GM12878 (cell line): Measurements from ENCODE around the gene SNX8. TPM values are rescaled to one million over a fixed set of nuclear protein-coding genes. Genes with fewer than 3 reads are reported as not detected.
A peak's percentile ranks its signal among the peaks of the same experiment; 100 is the strongest.

Experiments
- ATAC-seq: fragments of 200-7000 bp; cut with Tn5 transposase; 3 replicates; pipeline ENCODE4 v1.9.1; 2020; ENCODE audit warnings: mild to moderate bottlenecking, moderate library complexity
- BruUV-seq: library from RNA; stranded (reverse); fragments of 400-500 nt; replicated peaks from 2 replicates; lab custom pipeline; 2021; lab: Mats Ljungman, UMichigan
- CTCF ChIA-PET: fragments of 300-600 bp; sonication (Branson Sonifier 250); formaldehyde crosslinking; extraction: SDS; loops from one replicate; lab custom pipeline; 2021; ENCODE audit warnings: inconsistent platforms; lab: Yijun Ruan, JAX
- POLR2A ChIA-PET: fragments of 350-600 bp; formaldehyde crosslinking; extraction: SDS; loops from one replicate; lab custom pipeline; 2021; ENCODE audit warnings: inconsistent platforms; lab: Charles Lee
- RAD21 ChIA-PET: fragments of 300-600 bp; sonication (Branson Sonifier 250); formaldehyde crosslinking; loops from one replicate; lab custom pipeline; 2023; ENCODE audit warnings: antibody characterized with exemption; ENCODE audit not compliant: unreplicated experiment; lab: Charles Lee
- SMC1A ChIA-PET: fragments of 300-600 bp; sonication (Branson Sonifier 250); formaldehyde crosslinking; loops from one replicate; lab custom pipeline; 2023; ENCODE audit not compliant: unreplicated experiment, uncharacterized antibody; lab: Charles Lee
- DNase-seq: peaks from one replicate; pipeline ENCODE4 v3.0.0-alpha.2; 2011; ENCODE audit warnings: low read depth, low spot score
- FAIRE-seq: peaks from 3 replicates; lab custom pipeline; 2011; peaks lifted over from hg19 to GRCh38; lab: Jason Lieb, UNC
- H2AFZ ChIP-seq: 2 replicates; pipeline ENCODE4 v1.6.0; 2011; ENCODE audit warnings: low read depth, low read length, control low read depth; ENCODE audit not compliant: control insufficient read depth
- H3K27ac ChIP-seq: 2 replicates; pipeline ENCODE4 v1.5.1; 2011; ENCODE audit warnings: control low read depth; ENCODE audit not compliant: control insufficient read depth, insufficient read depth
- H3K27me3 ChIP-seq, 2 experiments: replicated peaks in 1 of 2; 2 replicates each; pipeline versions ENCODE4 v1.6.0 to v1.6.1; 2011; ENCODE audit warnings: low read length in 1 of 2; ENCODE audit not compliant: control insufficient read depth in 2 of 2, insufficient read depth in 2 of 2
- H3K36me3 ChIP-seq, 2 experiments: 2 replicates each; pipeline ENCODE4 v1.5.1; 2011; ENCODE audit warnings: low read length in 1 of 2; ENCODE audit not compliant: control insufficient read depth in 2 of 2, insufficient read depth in 2 of 2
- H3K4me1 ChIP-seq: 2 replicates; pipeline ENCODE4 v1.6.1; 2011; ENCODE audit warnings: mild to moderate bottlenecking, low read length, moderate library complexity, mixed read lengths; ENCODE audit not compliant: control insufficient read depth, insufficient read depth
- H3K4me2 ChIP-seq: 2 replicates; pipeline ENCODE4 v1.6.0; 2011; ENCODE audit warnings: control low read depth; ENCODE audit not compliant: control insufficient read depth, insufficient read depth
- H3K4me3 ChIP-seq: fragments of 200-600 bp; sonication (generic); 2 replicates; pipeline ENCODE4 v1.5.1; 2016
- H3K79me2 ChIP-seq: 2 replicates; pipeline ENCODE4 v1.6.0; 2011; ENCODE audit warnings: low read length; ENCODE audit not compliant: control insufficient read depth, insufficient read depth
- H3K9ac ChIP-seq: 2 replicates; pipeline ENCODE4 v1.8.0; 2011; ENCODE audit warnings: low read length, control low read depth, mixed read lengths; ENCODE audit not compliant: control insufficient read depth, insufficient read depth
- H3K9me3 ChIP-seq: replicated peaks from 3 replicates; pipeline ENCODE4 v1.5.1; 2011; ENCODE audit warnings: mild to moderate bottlenecking, low read length; ENCODE audit not compliant: control insufficient read depth, insufficient read depth
- H4K20me1 ChIP-seq: 2 replicates; pipeline ENCODE4 v1.6.0; 2011; ENCODE audit not compliant: control insufficient read depth, insufficient read depth
- CEBPB ChIP-seq, 2 experiments: fragments of 150-350 bp in 1 of 2; IDR thresholded peaks; 2 replicates each; pipeline ENCODE4 v1.6.1; 2012 to 2014; ENCODE audit warnings: low read depth in 2 of 2, low read length in 2 of 2, borderline replicate concordance in 1 of 2, inconsistent platforms in 1 of 2
- EED ChIP-seq: sonication (generic); IDR thresholded peaks from 2 replicates; pipeline ENCODE4 v1.6.1; 2016; ENCODE audit warnings: antibody characterized with exemption, low read depth
- ESRRA ChIP-seq: IDR thresholded peaks from 2 replicates; pipeline ENCODE4 v1.6.1; 2012; ENCODE audit warnings: mild to moderate bottlenecking, low read length, improper control_type of control experiment
- JUNB ChIP-seq: IDR thresholded peaks from 2 replicates; pipeline ENCODE4 v1.6.1; 2016; ENCODE audit warnings: antibody characterized with exemption, mild to moderate bottlenecking
- KLF5 ChIP-seq: fragments of 450-650 bp; IDR thresholded peaks from 2 replicates; pipeline ENCODE4 v1.6.1; 2014; ENCODE audit warnings: mild to moderate bottlenecking; ENCODE audit not compliant: partially characterized antibody
- MTA2 ChIP-seq: fragments of 450-650 bp; IDR thresholded peaks from 2 replicates; pipeline ENCODE4 v1.6.1; 2016; ENCODE audit warnings: low read depth, mild to moderate bottlenecking, moderate library complexity
- MYB ChIP-seq: fragments of 150-350 bp; IDR thresholded peaks from 2 replicates; pipeline ENCODE4 v1.6.1; 2014; ENCODE audit warnings: mild to moderate bottlenecking, low read depth, low read length, borderline replicate concordance
- POU2F2 ChIP-seq: IDR thresholded peaks from 3 replicates; pipeline ENCODE4 v1.6.1; 2011; ENCODE audit warnings: low read depth, mild to moderate bottlenecking, low read length, borderline replicate concordance
- RBBP5 ChIP-seq: fragments of 200-600 bp; sonication (generic); conservative IDR thresholded peaks from 2 replicates; pipeline ENCODE4 v1.6.1; 2016
- SIX5 ChIP-seq: IDR thresholded peaks from 2 replicates; pipeline ENCODE4 v1.6.1; 2011; ENCODE audit warnings: mild to moderate bottlenecking, low read depth, low read length, moderate library complexity; ENCODE audit not compliant: severe bottlenecking
- TBL1XR1 ChIP-seq: IDR thresholded peaks from 2 replicates; pipeline ENCODE4 v1.6.1; 2012; ENCODE audit warnings: low read depth, low read length, improper control_type of control experiment
- YY1 ChIP-seq: IDR thresholded peaks from 2 replicates; pipeline ENCODE4 v1.6.1; 2011; ENCODE audit warnings: low read depth, mild to moderate bottlenecking, low read length
- ZZZ3 ChIP-seq: IDR thresholded peaks from 2 replicates; pipeline ENCODE4 v1.6.1; 2011; ENCODE audit warnings: low read depth; ENCODE audit not compliant: control insufficient read depth, insufficient read length
- WGBS: methylation state at CpG from one replicate; pipeline ENCODE4 v1.1.6; 2016; ENCODE audit warnings: low lambda C conversion rate; ENCODE audit not compliant: insufficient replicate concordance, insufficient coverage; ENCODE audit errors: missing lambda C conversion rate; 5-methylcytosine and 5-hydroxymethylcytosine counted together
- in situ Hi-C: fragments of 300-500 bp; cut with MboI; formaldehyde crosslinking; loops from 9 replicates; pipeline ENCODE4 v1.14.3; 2018; ENCODE audit warnings: mixed read lengths
- intact Hi-C: fragments of 100-400 bp; cut with micrococcal nuclease; formaldehyde crosslinking; loops from one replicate; pipeline ENCODE4 v1.14.2; 2022; ENCODE audit not compliant: unreplicated experiment
- polyA plus RNA-seq, 11 experiments: library from polyadenylated mRNA; depleted of rRNA in 4 of 11; unstranded in 6 of 11; stranded (reverse) in 5 of 11; fragments of >200 nt; fragmentation: Nextera tagmentation in 4 of 11; fragmentation: Illumina TruSeq in 1 of 11; extraction: Ambion mirVana in 4 of 11; extraction: Trizol in 1 of 11; gene quantifications; 1 replicate in 1 of 11; 2 replicates in 10 of 11; pipeline versions ENCODE4 v1.2.1 to v1.2.3, GENCODE V29; 2011 to 2016; ENCODE audit warnings: inconsistent platforms in 2 of 11, missing spikeins in 2 of 11, low read depth in 1 of 11
- total RNA-seq, 4 experiments: library from RNA; depleted of rRNA in 3 of 4; stranded (reverse); fragments of >200 nt in 3 of 4; fragmentation: Illumina TruSeq in 1 of 4; extraction: Trizol in 1 of 4; gene quantifications; 2 replicates each; pipeline versions ENCODE4 v1.2.1 to v1.2.3, GENCODE V29; 2013 to 2021
- TF ChIP-seq, protein P1 (sequence below), 3 experiments: IDR thresholded peaks in 2 of 3; conservative IDR thresholded peaks in 1 of 3; 2 replicates each; pipeline ENCODE4 v1.5.1; 2011; ENCODE audit warnings: low read depth in 3 of 3, low read length in 3 of 3, mild to moderate bottlenecking in 3 of 3, control low read depth in 2 of 3, moderate library complexity in 2 of 3, inconsistent platforms in 1 of 3, mixed read lengths in 1 of 3; ENCODE audit not compliant: control insufficient read depth in 2 of 3, insufficient read depth in 1 of 3; ENCODE audit errors: extremely low read depth in 1 of 3

SNX8 gene
- total and polyA plus RNA-seq, 10 of the 15 experiments (the other 5 are each of a cell fraction or from before 2014, with no cell fraction given), result 6.4 to 210 (median 97.6) TPM

DNA sequence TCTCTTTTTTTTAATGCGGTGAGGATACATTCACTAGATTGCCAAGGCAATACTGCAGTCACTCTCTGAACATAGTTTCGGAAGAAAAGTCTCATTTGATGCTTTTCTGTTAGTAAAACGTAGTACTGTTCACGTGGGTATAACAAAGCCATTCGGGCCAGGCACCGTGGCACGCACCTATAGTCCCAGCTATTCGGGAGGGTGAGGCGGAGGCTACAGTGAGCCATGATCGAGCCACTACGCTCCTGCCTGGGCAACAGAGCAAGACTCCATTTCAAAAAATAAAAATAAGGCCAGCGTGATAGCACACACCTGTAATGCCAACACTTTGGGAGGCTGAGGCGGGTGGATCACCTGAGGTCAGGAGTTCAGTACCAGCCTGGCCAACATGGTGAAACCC is 24.6 kb downstream of the SNX8 start (continued):
- TF ChIP-seq MTA2 (no peak), YY1 (no peak)

DNA sequence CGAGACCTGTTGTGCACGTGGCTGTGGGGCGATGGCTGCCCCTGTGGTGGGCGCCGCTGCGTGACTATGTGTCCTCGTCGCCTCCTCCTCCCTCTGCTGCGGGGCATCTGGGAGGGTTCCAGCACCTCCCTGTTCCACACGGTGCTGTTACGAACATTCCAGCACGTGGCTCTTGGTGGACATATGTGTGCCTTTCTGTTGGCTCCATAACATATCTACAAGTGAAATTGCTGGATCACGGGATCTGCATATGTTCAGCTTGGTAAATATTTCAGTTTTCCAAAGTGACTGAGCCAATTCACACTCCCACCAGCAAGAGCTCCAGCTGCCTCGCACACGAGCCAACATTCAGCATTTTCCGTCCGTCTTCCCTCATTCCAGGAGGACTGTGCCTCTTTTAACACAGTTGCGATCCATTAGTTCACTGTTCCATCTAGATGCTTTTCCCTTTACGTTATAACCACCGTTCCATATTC is 25.1 kb downstream of the SNX8 start:
- H4K20me1 ChIP-seq, result no peaks in the 10 kb centered on the region
- in situ Hi-C loops, result no loop called here
- no peak overlapping the region for H3K4me3 ChIP-seq
- H3K36me3 ChIP-seq, result peaks cover 0 to 11% of the 10 kb centered on the region in 2 experiments; a peak in 2 of 4 replicates
- H3K4me2 ChIP-seq, result peak overlapping the region; percentile 85; the same call in 1 of the 2 replicates
- BruUV-seq, result TSS peak; percentile 45
- H3K27ac ChIP-seq, result peak overlapping the region; percentile 70; the same call in 1 of the 2 replicates
- SMC1A ChIA-PET, result interaction anchor here (0.8 to 2.7 kb wide), 6 partner anchors 10 to 59 kb away, joined by 3 to 21 read pairs (median 4); no protein-coding TSS in a partner anchor
- intact Hi-C loops, result no loop called here
- CTCF ChIA-PET, result no interaction called here
- 87% methylated on average over 20 of the region's 20 CpGs for WGBS
- H3K9ac ChIP-seq, result no peak overlapping the region
- H3K9me3 ChIP-seq, result no peaks in the 10 kb centered on the region
- DNase-seq, result no peak
- no peak overlapping the region for H2AFZ ChIP-seq
- H3K27me3 ChIP-seq, result no peaks in the 10 kb centered on the region
- H3K79me2 ChIP-seq, result peaks cover 48% of the 10 kb centered on the region
- TF ChIP-seq ZZZ3 (no peak), MYB (no peak)
- FAIRE-seq, result no peak
- POLR2A ChIA-PET, result interaction anchor here (1.0 to 1.5 kb wide), 3 partner anchors 10 to 25 kb away, joined by 3 to 8 read pairs (median 6); no protein-coding TSS in a partner anchor
- peaks cover 18% of the 10 kb centered on the region for H3K4me1 ChIP-seq
- RAD21 ChIA-PET, result interaction anchor here (1.0 to 2.1 kb wide), 5 partner anchors 9 to 52 kb away, joined by 3 to 13 read pairs (median 9); no protein-coding TSS in a partner anchor
- no peak for ATAC-seq

DNA sequence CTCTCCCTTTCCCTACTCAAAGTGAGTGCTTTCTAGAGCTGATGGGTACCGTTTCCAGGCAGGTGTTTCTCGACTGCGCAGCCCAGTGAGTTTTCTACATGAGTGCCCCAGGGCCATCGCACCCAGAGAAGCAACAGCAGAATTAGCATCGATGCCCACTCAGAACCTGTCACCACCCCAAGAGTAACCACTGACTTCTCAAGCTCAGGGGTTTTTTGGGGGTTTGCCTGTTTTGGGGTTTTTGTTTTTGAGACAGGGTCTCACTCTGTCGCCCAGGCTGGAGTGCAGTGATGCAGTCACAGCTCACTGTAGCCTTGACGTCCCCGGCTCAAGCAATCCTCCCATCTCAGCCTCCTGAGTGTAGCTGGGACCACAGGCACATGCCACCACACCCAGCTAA is 25.7 kb downstream of the SNX8 start:
- FAIRE-seq, result no peak
- Histone ChIP-seq H2AFZ (no peak overlapping the region), H3K27me3 (no peaks in the 10 kb centered on the region), H3K27ac (peak overlapping the region; percentile 70), H3K79me2 (peaks cover 52% of the 10 kb centered on the region), H4K20me1 (no peaks in the 10 kb centered on the region), H3K4me1 (peaks cover 18% of the 10 kb centered on the region), H3K4me3 (no peak overlapping the region), H3K9ac (no peak overlapping the region; the same call in none of the 2 replicates), H3K36me3 (peaks cover 0 to 11% of the 10 kb centered on the region in 2 experiments; a peak in 2 of 4 replicates), H3K9me3 (no peaks in the 10 kb centered on the region), H3K4me2 (peak overlapping the region; percentile 85)
- DNase-seq, result no peak
- ChIA-PET RAD21 (interaction anchor here (0.6 to 2.1 kb wide), 6 partner anchors 10 to 51 kb away, joined by 3 to 13 read pairs (median 6); no protein-coding TSS in a partner anchor), POLR2A (interaction anchor here (0.6 to 1.5 kb wide), 8 partner anchors 10 to 170 kb away, joined by 3 to 8 read pairs (median 3); no protein-coding TSS in a partner anchor), CTCF (interaction anchor here (1.2 to 1.6 kb wide), 2 partner anchors 27 to 40 kb away, joined by 3 to 8 read pairs; no protein-coding TSS in a partner anchor), SMC1A (interaction anchor here (0.7 to 2.7 kb wide), 9 partner anchors 11 to 81 kb away, joined by 3 to 21 read pairs (median 4); no protein-coding TSS in a partner anchor)
- BruUV-seq, result no TSS peak
- 4% methylated on average over 8 of the region's 8 CpGs for WGBS
- intact Hi-C loops, result no loop called here
- in situ Hi-C loops, result no loop called here
- ATAC-seq, result peak; percentile 95
- TF ChIP-seq TBL1XR1 (no peak), CEBPB (IDR thresholded peaks at IDR 0.05; ENCODE audit: borderline replicate concordance in 1 of 2, low read depth in 2 of 2, low read length in 2 of 2) (no peak), EED (peak; percentile 52; the same call in 1 of the 2 replicates), RBBP5 (no peak), KLF5 (no peak), ESRRA (no peak), SIX5 (no peak), POU2F2 (no peak), JUNB (0 out of 2 replicates have a peak, but pooled peaks have one; percentile 1)
- TF ChIP-seq, protein P1, sequence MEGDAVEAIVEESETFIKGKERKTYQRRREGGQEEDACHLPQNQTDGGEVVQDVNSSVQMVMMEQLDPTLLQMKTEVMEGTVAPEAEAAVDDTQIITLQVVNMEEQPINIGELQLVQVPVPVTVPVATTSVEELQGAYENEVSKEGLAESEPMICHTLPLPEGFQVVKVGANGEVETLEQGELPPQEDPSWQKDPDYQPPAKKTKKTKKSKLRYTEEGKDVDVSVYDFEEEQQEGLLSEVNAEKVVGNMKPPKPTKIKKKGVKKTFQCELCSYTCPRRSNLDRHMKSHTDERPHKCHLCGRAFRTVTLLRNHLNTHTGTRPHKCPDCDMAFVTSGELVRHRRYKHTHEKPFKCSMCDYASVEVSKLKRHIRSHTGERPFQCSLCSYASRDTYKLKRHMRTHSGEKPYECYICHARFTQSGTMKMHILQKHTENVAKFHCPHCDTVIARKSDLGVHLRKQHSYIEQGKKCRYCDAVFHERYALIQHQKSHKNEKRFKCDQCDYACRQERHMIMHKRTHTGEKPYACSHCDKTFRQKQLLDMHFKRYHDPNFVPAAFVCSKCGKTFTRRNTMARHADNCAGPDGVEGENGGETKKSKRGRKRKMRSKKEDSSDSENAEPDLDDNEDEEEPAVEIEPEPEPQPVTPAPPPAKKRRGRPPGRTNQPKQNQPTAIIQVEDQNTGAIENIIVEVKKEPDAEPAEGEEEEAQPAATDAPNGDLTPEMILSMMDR (IDR thresholded peaks at IDR 0.05 in 2 of 3, conservative IDR thresholded peaks at IDR 0.05 in 1 of 3; ENCODE audit: control insufficient read depth in 2 of 3, extremely low read depth in 1 of 3, insufficient read depth in 1 of 3, low read depth in 3 of 3, low read length in 3 of 3), result no peak
